ENCODE results near the gene H2AZ1. TPM values are rescaled to one million over a fixed set of nuclear protein-coding genes. Genes with fewer than 3 reads are reported as not detected.
A peak's percentile ranks its signal among the peaks of the same experiment; 100 is the strongest.
"Not testable (repeated sequence)": the region's sequence is repeated elsewhere in the genome, so short reads cannot be mapped to it uniquely, and the experiment has no call there.

The H2AZ1 gene
- polyA plus RNA-seq (ENCODE audit: insufficient read depth in 1 of 5, insufficient read length in 5 of 5, low replicate concordance in 1 of 5) = 100 to 1,000 TPM; 343 to 638 (median 414) TPM
- long read RNA-seq, donor 1, transcript H2AFZ-203 (4 exons, 1,254 nt) = minor isoform, 13 of 419 reads
- long read RNA-seq, donor 1, transcript H2AFZ-201 (5 exons, 979 nt) = major isoform, 337 of 419 reads
- long read RNA-seq, donor 1, partial matches to known transcripts = 20 of 419 reads
- long read RNA-seq, donor 1, other reads (novel, unspliced or antisense) = 44 of 419 reads
- long read RNA-seq, donor 2, transcript H2AFZ-203 (4 exons, 1,254 nt) = minor isoform, 10 of 374 reads
- long read RNA-seq, donor 2, transcript H2AFZ-201 (5 exons, 979 nt) = major isoform, 286 of 374 reads
- long read RNA-seq, donor 2, partial matches to known transcripts = 32 of 374 reads
- long read RNA-seq, donor 2, other reads (novel, unspliced or antisense) = 42 of 374 reads
- long read RNA-seq, donor 3, transcript H2AFZ-203 (4 exons, 1,254 nt) = minor isoform, 15 of 392 reads
- long read RNA-seq, donor 3, transcript H2AFZ-201 (5 exons, 979 nt) = major isoform, 320 of 392 reads
- long read RNA-seq, donor 3, partial matches to known transcripts = 25 of 392 reads
- long read RNA-seq, donor 3, other reads (novel, unspliced or antisense) = 31 of 392 reads
- long read RNA-seq, donor 4, transcript H2AFZ-203 (4 exons, 1,254 nt) = minor isoform, 11 of 184 reads
- long read RNA-seq, donor 4, transcript H2AFZ-201 (5 exons, 979 nt) = major isoform, 129 of 184 reads
- long read RNA-seq, donor 4, partial matches to known transcripts = 44 of 184 reads
- long read RNA-seq, donor 4, other reads (novel, unspliced or antisense) = 0 of 184 reads
- long read RNA-seq, donor 5, transcript H2AFZ-201 (5 exons, 979 nt) = major isoform, 578 of 733 reads
- long read RNA-seq, donor 5, transcript H2AFZ-204 (2 exons, 1,843 nt) = minor isoform, 5 of 733 reads
- long read RNA-seq, donor 5, transcript H2AFZ-203 (4 exons, 1,254 nt) = minor isoform, 19 of 733 reads
- long read RNA-seq, donor 5, partial matches to known transcripts = 41 of 733 reads
- long read RNA-seq, donor 5, other reads (novel, unspliced or antisense) = 89 of 733 reads
- long read RNA-seq, donor 6, transcript H2AFZ-201 (5 exons, 979 nt) = major isoform, 342 of 395 reads
- long read RNA-seq, donor 6, transcript H2AFZ-203 (4 exons, 1,254 nt) = minor isoform, 11 of 395 reads
- long read RNA-seq, donor 6, partial matches to known transcripts = 23 of 395 reads
- long read RNA-seq, donor 6, other reads (novel, unspliced or antisense) = 15 of 395 reads
- long read RNA-seq, donor 7, transcript H2AFZ-201 (5 exons, 979 nt) = major isoform, 204 of 246 reads
- long read RNA-seq, donor 7, transcript H2AFZ-203 (4 exons, 1,254 nt) = minor isoform, 13 of 246 reads
- long read RNA-seq, donor 7, partial matches to known transcripts = 11 of 246 reads
- long read RNA-seq, donor 7, other reads (novel, unspliced or antisense) = 17 of 246 reads
- long read RNA-seq, donor 8, transcript H2AFZ-203 (4 exons, 1,254 nt) = minor isoform, 6 of 237 reads
- long read RNA-seq, donor 8, transcript H2AFZ-201 (5 exons, 979 nt) = major isoform, 174 of 237 reads
- long read RNA-seq, donor 8, partial matches to known transcripts = 36 of 237 reads
- long read RNA-seq, donor 8, other reads (novel, unspliced or antisense) = 19 of 237 reads

DNA sequence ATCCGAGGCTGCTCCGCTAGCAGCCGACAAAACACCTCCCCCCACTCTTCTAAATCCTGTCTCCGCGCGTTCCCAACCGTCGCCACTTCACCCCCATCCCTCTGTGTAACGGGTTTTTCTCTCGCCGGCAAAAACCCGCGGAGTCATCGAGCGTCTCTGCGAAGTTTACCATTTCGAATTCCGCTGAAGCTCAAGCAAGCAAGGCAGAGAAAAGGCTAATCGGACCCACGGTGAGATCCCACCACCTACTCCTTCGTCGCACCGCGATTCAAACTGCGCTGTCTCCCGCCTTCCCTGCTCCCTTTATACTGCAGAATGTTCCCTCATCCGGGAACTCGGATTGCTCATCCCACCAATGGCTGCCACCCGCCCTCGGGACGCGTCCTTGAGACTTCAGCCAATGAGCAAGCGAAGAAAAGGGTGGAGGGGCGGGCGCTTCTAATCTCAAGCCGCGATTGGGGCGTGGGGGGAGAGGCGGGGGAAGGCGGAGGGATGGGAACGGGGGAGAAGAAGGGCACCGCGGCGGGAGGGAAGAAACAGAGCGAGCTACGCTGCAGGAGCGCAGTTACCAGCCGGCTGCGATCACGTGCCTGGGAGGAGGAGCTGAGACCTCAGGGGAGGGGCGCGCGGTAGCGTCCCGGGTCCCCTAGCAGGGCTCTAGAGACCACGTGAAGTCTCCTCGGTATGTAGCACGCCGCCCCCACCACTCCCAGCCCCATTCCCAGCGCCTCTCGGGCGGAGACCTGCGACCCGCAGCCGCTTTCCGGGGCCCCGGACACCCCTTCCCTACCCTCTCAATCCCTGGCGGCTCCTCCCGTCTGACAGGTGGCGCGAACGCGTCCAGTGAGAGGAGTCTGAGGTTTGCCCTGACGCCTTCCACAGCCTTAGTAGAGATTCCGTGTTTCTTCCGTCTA is at the start of gene H2AZ1:
TSS of gene H2AZ1 (minus strand) at position 277 of the 914 bp plus-strand sequence. CDS start at position 172, 105 bp downstream.
- DNase-seq = peak; percentile 97 to 98

DNA sequence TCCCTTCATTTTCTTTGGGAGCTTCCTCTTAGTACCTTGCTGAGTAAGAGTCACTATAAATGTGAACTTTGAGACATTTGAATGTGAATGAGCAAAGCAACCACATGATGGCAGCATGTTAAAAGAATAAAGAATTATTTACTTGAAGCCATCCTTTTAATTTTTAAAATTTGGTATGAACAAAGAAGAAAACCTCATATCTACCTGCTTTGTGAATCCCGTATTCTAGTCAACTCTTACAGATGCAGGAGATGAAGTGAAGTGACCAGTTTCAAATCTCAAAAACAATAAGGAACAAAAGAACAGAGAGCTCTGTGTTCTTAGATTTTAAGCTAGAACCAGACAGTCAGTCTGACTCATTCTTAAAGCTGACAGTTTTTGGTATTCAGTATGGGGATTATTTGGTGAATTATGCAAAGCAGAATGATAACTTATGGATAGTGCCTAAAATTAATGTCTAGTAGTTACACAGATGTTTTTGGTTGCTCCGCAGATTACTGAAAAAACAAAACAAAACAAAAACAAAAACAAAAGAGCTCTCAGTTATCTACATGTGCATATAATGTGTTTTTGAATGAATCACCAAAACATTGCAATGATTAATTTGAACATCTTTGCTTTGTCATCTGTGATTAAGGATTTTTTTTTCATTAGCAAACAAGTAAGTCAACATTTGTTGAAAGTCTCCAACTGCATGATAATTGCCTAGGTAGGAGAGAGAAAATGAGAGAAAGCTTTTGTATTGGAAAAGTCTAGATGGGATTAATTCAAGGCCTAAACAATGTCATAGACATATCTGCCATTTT is 48.2 kb upstream of the H2AZ1 start:
- no peak for DNase-seq

DNA sequence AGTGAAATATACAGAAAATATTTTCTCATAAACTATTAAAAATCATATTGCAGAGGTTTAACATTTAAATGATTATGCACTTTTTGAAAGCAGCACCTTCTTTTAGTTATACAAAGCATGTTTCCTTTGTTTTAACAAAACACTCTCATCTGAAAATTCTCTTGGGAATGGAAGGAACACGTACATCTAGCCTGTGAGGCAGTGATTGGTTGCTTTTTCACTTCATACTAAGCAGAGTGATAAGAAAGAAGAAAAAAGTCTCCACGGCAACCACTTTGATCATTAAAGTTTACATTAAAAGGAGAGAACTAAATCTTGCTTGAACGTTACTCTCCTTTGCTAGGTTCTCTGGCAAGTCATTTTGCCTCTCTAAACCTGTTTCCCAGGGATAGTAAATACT is 41.7 kb upstream of the H2AZ1 start:
- DNase-seq = no peak

DNA sequence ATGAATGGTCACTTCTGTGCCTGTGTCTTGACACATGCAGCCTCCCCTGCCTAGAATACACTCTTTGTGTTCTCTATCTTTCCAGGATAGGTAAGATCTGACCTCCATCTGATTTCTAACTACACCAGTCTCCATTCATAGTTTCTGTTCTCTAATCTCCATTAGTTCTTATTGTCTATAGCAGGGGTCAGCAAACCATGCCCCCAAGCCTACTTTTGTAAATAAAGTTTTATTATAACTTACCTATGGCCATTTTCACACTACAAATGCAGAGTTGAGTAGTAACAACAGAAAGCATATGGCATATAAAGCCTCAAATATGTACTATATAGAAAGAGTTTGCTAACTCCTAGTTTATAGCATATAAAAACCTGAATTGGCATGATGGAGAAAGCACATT is 37.6 kb upstream of the H2AZ1 start:
- DNase-seq = no peak

DNA sequence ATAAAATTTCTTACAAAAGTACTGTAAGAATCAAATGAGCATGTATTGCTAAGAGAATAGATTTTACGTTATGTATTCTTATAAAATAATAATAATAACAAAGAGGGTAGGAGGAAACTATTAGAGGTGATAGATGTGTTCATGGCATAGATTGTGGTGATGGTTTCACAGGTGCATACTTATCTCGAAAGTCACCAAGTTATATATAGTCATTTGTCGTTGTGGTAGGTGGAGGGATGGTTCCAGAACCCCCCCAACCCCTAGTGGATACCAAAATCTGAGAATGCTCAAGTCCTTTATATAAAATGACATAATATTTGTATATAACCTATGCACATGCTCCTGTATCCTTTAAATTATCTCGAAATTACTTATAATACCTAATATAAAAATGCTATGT is 36.7 kb upstream of the H2AZ1 start:
- DNase-seq = no peak

DNA sequence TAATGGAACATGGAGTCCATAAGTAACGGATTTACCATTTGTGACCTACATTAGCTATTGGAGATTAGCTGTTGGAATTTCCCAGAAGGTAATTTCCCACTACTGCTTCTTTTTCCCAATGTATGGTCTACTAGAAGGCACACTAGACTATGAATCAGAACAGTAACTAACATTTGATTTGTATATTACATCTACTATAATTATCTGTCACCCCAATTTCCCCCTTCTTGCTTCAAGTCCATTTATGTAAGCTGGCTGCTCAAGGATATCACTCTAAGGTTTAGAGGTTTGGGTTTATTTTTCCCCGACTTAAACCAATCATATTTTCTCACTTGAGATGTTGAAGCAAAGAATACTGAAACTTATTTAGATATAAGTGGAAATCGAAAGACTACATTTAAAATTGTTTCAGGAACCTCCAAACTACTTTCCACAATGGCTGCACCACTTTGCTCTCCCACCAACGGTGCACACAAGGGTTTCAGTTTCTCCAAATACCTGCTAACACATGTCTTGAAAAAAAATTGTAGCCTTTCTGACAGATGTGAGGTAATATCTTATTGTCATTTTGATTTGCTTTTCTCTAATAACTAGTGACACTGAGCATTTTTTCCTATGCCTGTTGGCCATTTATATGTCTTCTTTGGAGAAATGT is 33.3 kb upstream of the H2AZ1 start:
- no peak for DNase-seq

DNA sequence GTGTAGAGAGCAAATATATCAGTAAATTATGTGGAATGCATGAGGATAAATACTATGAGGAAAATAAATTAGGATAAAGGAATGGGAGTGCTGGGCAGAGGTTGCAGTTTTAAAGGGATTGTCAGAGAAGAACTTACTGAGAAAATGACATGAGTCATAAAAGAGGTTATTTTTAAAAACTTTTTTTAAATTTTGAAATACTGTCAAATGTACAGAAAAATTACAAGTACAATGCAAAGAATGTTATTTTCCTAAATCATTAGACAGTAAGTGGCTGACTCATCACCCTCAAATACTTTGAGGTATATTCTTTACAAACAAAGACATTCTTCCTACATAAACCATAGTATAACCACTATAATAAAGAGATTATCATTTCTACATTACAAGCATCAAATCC is 29.8 kb upstream of the H2AZ1 start:
- DNase-seq = no peak

DNA sequence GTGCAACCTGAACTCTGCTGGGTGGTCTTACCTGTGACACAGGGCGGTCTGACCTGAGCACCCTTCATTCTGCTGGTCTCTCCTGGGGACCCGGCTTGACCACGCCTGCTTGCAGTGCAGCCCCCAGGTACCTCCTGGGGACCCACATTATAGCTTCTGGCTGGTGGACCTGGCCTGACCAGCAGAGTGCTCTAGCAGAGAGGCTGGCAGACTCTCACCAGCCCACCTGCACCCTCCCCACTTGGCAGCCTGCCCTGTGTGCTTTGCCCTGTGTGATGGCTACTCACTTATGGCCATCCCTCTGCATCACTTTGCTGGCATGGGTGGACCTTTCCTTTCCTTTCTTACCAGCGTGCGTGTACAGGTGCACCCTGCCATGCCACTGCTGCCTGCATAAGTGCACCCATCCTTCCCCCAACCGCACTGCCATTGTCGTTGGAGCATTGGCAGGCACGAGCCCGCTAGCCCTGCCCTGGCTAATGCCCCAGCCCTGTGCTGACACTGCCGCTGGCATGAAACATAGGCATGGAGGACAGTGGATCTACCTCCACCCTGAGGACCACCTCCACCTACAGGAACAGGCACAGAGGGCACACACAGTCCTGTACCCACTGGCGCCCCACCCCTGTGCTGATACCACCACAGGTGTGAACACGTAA is 21.5 kb upstream of the H2AZ1 start:
- DNase-seq = no peak

DNA sequence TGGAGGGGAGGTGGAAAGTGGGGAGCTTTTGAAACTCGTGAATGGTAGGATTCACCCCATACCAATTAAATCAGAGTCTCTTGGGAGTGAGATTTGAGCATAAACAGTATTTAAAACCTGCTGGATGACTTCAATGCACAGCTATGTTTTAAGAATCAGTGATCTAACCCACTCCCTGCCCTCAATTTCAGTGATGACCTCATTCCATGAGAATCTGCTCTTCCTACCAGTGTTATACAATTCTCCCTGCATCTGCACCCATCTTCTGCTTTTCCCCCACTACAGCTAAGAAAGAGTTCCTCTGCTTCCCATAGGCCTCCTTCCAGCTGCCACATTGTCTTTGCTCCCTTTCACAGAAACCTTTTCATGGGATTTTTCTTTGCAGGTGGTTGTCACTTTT is 18.3 kb upstream of the H2AZ1 start:
- no peak for DNase-seq

DNA sequence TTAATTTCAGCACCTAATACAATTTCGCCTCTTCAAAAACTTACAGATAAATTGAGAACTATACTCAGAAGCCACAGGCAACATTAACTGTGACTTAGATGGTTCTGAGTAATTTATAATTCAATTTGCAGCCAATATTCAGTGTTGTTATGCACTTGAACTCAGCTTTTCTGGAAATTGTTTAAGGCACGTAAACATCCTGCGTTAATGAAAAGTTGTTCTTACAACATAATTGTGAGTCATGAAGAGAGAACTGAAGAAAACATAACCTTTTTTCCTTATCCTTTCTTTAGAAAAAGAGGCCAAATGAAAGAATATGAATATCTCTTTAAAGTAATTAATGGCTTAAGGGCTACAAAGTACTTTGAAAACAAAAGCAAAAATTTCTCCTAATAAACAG is 16.6 kb upstream of the H2AZ1 start:
- no peak for DNase-seq

DNA sequence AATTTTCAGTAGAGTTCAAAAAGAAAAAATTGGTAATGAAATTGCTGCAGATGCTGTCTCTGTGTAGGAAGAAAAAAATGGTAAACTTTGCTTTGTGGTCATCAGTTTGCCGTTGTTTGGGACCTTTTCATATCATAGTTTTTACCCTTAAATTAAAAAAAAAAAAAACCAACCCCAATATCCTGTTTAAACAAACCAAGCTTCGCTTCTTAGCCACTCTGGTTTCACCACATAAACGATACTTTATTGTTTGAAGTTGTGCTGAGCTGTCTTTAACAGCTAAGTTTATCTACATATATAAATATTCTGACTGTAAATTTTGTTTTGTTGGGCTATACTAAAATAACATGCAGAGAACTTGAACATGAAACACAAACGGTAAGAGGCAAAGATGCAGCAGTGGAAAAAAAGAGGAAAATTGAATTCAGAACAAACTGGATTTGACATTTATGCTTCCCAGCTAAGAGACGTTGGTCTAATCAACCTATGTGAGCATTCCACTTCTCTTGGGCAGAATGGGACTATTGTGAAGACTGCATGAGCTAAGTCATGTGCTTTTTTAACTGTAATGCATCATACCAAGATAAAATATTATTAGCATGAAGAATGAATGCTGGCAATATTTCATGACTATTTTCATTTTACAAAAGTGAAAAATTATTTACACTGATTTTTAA is 15.7 kb upstream of the H2AZ1 start:
- no peak for DNase-seq

DNA sequence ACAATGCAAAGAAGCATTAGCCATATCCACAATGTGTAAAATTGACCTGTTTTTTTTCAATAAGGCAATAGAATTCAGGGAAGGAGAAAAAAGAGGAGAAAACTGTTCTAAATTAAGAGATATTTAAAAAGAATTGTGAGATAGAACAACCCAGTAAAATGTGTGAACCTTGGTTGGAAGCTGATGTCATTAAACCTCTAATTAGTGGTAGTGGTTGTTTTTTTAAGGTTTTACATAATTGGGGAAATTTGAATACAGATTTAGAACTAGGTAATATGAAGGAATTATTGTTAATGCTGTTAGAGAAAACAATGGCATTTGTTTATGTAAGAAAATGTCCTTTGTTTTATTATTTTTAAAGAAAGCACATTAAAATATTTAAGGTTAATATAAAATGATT is 15.1 kb upstream of the H2AZ1 start:
- no peak for DNase-seq

DNA sequence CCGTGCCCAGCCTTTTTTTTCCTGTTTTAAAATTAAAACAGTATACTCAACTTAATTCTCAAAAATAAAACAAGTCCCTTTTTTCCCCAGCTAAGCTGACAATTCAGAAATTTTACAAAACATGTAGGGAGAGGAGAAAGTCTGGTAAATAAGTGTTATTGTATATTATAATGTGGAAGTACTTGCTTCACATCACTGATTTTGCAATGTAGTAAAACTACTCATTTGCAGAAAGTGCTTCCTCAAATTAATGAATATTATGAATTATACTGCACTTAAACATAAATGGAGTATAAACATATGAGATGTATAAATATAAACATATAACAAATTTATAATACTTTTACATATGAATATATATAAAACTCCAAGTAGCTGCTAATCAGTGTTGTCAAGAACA is 11.6 kb upstream of the H2AZ1 start:
- no peak for DNase-seq

DNA sequence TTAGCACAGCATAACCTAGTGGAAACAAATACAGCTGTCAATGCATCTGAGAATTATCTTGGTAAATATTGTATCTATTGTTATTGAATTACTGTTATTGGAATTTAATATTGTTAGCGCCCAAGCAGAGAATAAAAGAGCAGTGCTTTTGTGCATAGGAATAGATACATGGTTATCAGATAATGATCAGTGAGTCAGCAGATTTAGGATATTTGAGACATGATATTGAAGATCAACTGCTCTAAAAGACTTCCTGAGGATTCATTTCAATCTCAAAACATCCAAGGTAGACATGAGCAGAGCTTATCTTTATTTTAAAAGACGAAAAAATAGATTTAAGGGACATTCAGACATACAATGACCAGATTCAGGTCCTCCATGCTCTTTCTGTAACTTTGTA is 10.6 kb upstream of the H2AZ1 start:
- DNase-seq = no peak

DNA sequence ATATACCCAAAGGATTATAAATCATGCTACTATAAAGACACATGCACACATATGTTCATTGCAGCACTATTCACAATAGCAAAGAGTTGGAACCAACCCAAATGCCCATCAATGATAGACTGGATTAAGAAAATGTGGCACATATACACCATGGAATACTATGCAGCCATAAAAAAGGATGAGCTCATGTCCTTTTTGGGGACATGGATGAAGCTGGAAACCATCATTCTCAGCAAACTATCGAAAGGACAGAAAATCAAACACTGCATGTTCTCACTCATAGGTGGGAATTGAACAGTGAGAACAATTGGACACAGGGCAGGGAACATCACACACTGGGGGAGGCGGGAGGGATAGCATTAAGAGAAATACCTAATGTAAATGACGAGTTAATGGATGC is 8.1 kb upstream of the H2AZ1 start:
- DNase-seq = not testable (repeated sequence)

DNA sequence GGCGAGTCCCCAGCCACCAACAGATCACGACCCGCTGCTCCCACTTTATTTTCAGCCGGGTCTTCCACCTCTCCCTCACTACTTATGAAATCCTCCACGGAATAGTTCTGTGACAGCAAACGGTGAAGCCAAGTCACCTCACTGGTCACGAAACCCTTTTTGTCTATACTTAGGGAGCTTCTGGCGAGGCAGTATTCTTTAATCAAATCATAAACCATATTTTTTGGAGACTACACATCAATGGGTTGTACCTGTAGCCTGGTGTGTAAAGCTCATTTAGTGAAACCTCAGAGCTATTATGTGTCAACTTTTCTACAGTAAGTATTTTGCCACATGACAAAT is 809 bp upstream of the H2AZ1 start:
- no peak for DNase-seq

Data from right lung (tissue), 10 donors.